ENCODE data around the gene FUT8. TPM values are rescaled to one million over a fixed set of nuclear protein-coding genes. Genes with fewer than 3 reads are reported as not detected.

The FUT8 gene
- total RNA-seq, 2 donors from 2014 or later = 50.3 to 89.9 TPM

GRCh38 chr14:65558363-65558762 is 145.8 kb downstream of the FUT8 start:
- peaks cover 13% of the 10 kb centered on the region for H3K36me3 Mint-ChIP-seq (ENCODE audit: low read depth)
- no peaks in the 10 kb centered on the region for H3K9me3 Mint-ChIP-seq
- no peaks in the 10 kb centered on the region for H3K27me3 Mint-ChIP-seq
- H3K27ac Mint-ChIP-seq = no peak overlapping the region
- H3K4me1 Mint-ChIP-seq = peaks cover 3% of the 10 kb centered on the region
- no peak for ATAC-seq (replicated peaks)
- no peak overlapping the region for H3K4me3 Mint-ChIP-seq

- Mint-ChIP-seq H3K27me3 (no peaks in the 10 kb centered on the region), H3K9me3 (peaks cover 4% of the 10 kb centered on the region), H3K27ac (no peak overlapping the region), H3K36me3 (ENCODE audit: low read depth) (peaks cover 25% of the 10 kb centered on the region), H3K4me1 (peaks cover 12% of the 10 kb centered on the region), H3K4me3 (no peak overlapping the region)
- no peak for ATAC-seq (replicated peaks)
Observed at GRCh38 chr14:65560340-65561027, 148.0 kb downstream of the FUT8 start.

- no peak overlapping the region for H3K27ac Mint-ChIP-seq
- H3K4me3 Mint-ChIP-seq = peak overlapping the region; percentile 38
- H3K9me3 Mint-ChIP-seq = peaks cover 4% of the 10 kb centered on the region
- H3K36me3 Mint-ChIP-seq (ENCODE audit: low read depth) = peaks cover 35% of the 10 kb centered on the region
- H3K4me1 Mint-ChIP-seq = peaks cover 27% of the 10 kb centered on the region
- no peaks in the 10 kb centered on the region for H3K27me3 Mint-ChIP-seq
- no peak for ATAC-seq (replicated peaks)
Observed at GRCh38 chr14:65564370-65564769, 151.8 kb downstream of the FUT8 start.

- peaks cover 24% of the 10 kb centered on the region for H3K4me1 Mint-ChIP-seq
- peaks cover 4% of the 10 kb centered on the region for H3K9me3 Mint-ChIP-seq
- H3K27me3 Mint-ChIP-seq = no peaks in the 10 kb centered on the region
- H3K27ac Mint-ChIP-seq = peak overlapping the region; percentile 74
- ATAC-seq (replicated peaks) = no peak
- H3K36me3 Mint-ChIP-seq (ENCODE audit: low read depth) = peaks cover 35% of the 10 kb centered on the region
- H3K4me3 Mint-ChIP-seq = peak overlapping the region; percentile 51
Observed at GRCh38 chr14:65565948-65566347, 153.4 kb downstream of the FUT8 start.

- Mint-ChIP-seq H3K27ac (peak overlapping the region; percentile 74), H3K4me1 (peaks cover 24% of the 10 kb centered on the region), H3K4me3 (peak overlapping the region; percentile 51), H3K27me3 (no peaks in the 10 kb centered on the region), H3K36me3 (ENCODE audit: low read depth) (peaks cover 35% of the 10 kb centered on the region), H3K9me3 (peaks cover 4% of the 10 kb centered on the region)
- peak; percentile 98 for ATAC-seq (replicated peaks)
Observed at GRCh38 chr14:65566820-65567522, 154.4 kb downstream of the FUT8 start.

GRCh38 chr14:65574611-65575010 is 162.1 kb downstream of the FUT8 start:
- Mint-ChIP-seq H3K36me3 (ENCODE audit: low read depth) (peaks cover 26% of the 10 kb centered on the region), H3K9me3 (no peaks in the 10 kb centered on the region), H3K4me3 (no peak overlapping the region), H3K4me1 (peaks cover 5% of the 10 kb centered on the region), H3K27ac (no peak overlapping the region), H3K27me3 (no peaks in the 10 kb centered on the region)
- ATAC-seq (replicated peaks) = no peak

GRCh38 chr14:65575389-65575788 is 162.9 kb downstream of the FUT8 start:
- no peaks in the 10 kb centered on the region for H3K9me3 Mint-ChIP-seq
- no peaks in the 10 kb centered on the region for H3K27me3 Mint-ChIP-seq
- H3K27ac Mint-ChIP-seq = no peak overlapping the region
- no peak for ATAC-seq (replicated peaks)
- peaks cover 5% of the 10 kb centered on the region for H3K4me1 Mint-ChIP-seq
- no peak overlapping the region for H3K4me3 Mint-ChIP-seq
- H3K36me3 Mint-ChIP-seq (ENCODE audit: low read depth) = peaks cover 26% of the 10 kb centered on the region

- Mint-ChIP-seq H3K9me3 (no peaks in the 10 kb centered on the region), H3K4me3 (no peak overlapping the region), H3K36me3 (ENCODE audit: low read depth) (peaks cover 12% of the 10 kb centered on the region), H3K27ac (no peak overlapping the region), H3K27me3 (no peaks in the 10 kb centered on the region), H3K4me1 (peaks cover 4% of the 10 kb centered on the region)
- ATAC-seq (replicated peaks) = peak; percentile 52
Observed at GRCh38 chr14:65580973-65581372, 168.4 kb downstream of the FUT8 start.

GRCh38 chr14:65581378-65581777 is 168.8 kb downstream of the FUT8 start:
- Mint-ChIP-seq H3K27ac (no peak overlapping the region), H3K9me3 (no peaks in the 10 kb centered on the region), H3K4me1 (peaks cover 4% of the 10 kb centered on the region), H3K4me3 (no peak overlapping the region), H3K36me3 (ENCODE audit: low read depth) (peaks cover 8% of the 10 kb centered on the region), H3K27me3 (no peaks in the 10 kb centered on the region)
- no peak for ATAC-seq (replicated peaks)

GRCh38 chr14:65581799-65582198 is 169.3 kb downstream of the FUT8 start:
- Mint-ChIP-seq H3K9me3 (no peaks in the 10 kb centered on the region), H3K27me3 (no peaks in the 10 kb centered on the region), H3K27ac (no peak overlapping the region), H3K4me3 (no peak overlapping the region), H3K36me3 (ENCODE audit: low read depth) (peaks cover 4% of the 10 kb centered on the region), H3K4me1 (peaks cover 4% of the 10 kb centered on the region)
- ATAC-seq (replicated peaks) = no peak

GRCh38 chr14:65585216-65585615 is 172.7 kb downstream of the FUT8 start:
- Mint-ChIP-seq H3K27me3 (no peaks in the 10 kb centered on the region), H3K4me3 (no peak overlapping the region), H3K36me3 (ENCODE audit: low read depth) (no peaks in the 10 kb centered on the region), H3K27ac (no peak overlapping the region), H3K4me1 (peaks cover 4% of the 10 kb centered on the region), H3K9me3 (no peaks in the 10 kb centered on the region)
- ATAC-seq (replicated peaks) = no peak

GRCh38 chr14:65588426-65589140 is 176.1 kb downstream of the FUT8 start:
- Mint-ChIP-seq H3K4me3 (no peak overlapping the region), H3K9me3 (no peaks in the 10 kb centered on the region), H3K4me1 (no peaks in the 10 kb centered on the region), H3K36me3 (ENCODE audit: low read depth) (no peaks in the 10 kb centered on the region), H3K27me3 (no peaks in the 10 kb centered on the region), H3K27ac (no peak overlapping the region)
- no peak for ATAC-seq (replicated peaks)

GRCh38 chr14:65594153-65594881 is 181.8 kb downstream of the FUT8 start:
- H3K27ac Mint-ChIP-seq = no peak overlapping the region
- H3K27me3 Mint-ChIP-seq = no peaks in the 10 kb centered on the region
- H3K4me3 Mint-ChIP-seq = no peak overlapping the region
- ATAC-seq (replicated peaks) = no peak
- no peaks in the 10 kb centered on the region for H3K9me3 Mint-ChIP-seq
- H3K4me1 Mint-ChIP-seq = no peaks in the 10 kb centered on the region
- H3K36me3 Mint-ChIP-seq (ENCODE audit: low read depth) = no peaks in the 10 kb centered on the region

GRCh38 chr14:65594882-65595237 is 182.3 kb downstream of the FUT8 start:
- ATAC-seq (replicated peaks) = no peak
- H3K4me3 Mint-ChIP-seq = no peak overlapping the region
- H3K27ac Mint-ChIP-seq = no peak overlapping the region
- no peaks in the 10 kb centered on the region for H3K36me3 Mint-ChIP-seq (ENCODE audit: low read depth)
- no peaks in the 10 kb centered on the region for H3K9me3 Mint-ChIP-seq
- H3K4me1 Mint-ChIP-seq = no peaks in the 10 kb centered on the region
- no peaks in the 10 kb centered on the region for H3K27me3 Mint-ChIP-seq

Data from activated T-helper 17 cell treated with anti-CD3 and anti-CD28 coated beads, Interleukin-2, amount 50 U/mL, for 72 hours (primary cell).